ENCODE results near the gene SCAF1. TPM values are rescaled to one million over a fixed set of nuclear protein-coding genes. Genes with fewer than 3 reads are reported as not detected.
"Not testable (repeated sequence)": the region's sequence is repeated elsewhere in the genome, so short reads cannot be mapped to it uniquely, and the experiment has no call there.

The SCAF1 gene
- total RNA-seq, 1 donor, result 8.9 TPM

DNA sequence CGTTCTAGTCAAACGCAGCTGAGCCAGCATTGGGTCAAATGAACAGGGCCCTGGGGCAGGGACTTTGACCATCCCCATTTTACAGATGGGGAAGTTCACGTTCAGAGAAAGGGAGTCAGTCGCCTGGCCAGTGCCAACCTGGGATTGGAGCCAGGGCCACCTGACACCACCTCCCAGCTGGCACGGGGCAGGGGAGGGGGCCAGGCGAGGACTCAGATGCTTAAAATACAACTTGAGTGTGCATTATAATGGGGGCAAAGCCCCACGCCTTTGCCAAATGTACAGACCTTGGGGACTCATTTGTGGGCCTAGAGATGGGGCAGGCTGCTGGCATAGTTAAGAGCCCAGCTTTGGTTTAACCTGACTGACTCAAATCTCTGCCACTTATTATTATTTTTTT is 36.4 kb upstream of the SCAF1 start:
- Histone ChIP-seq H3K4me1 (ENCODE audit: insufficient read depth, low read length) (no peaks in the 10 kb centered on the region), H3K27me3 (ENCODE audit: insufficient read depth, low read length) (no peaks in the 10 kb centered on the region), H3K4me3 (ENCODE audit: low read length) (no peak overlapping the region), H3K9me3 (ENCODE audit: low read depth, low read length) (no peaks in the 10 kb centered on the region)

DNA sequence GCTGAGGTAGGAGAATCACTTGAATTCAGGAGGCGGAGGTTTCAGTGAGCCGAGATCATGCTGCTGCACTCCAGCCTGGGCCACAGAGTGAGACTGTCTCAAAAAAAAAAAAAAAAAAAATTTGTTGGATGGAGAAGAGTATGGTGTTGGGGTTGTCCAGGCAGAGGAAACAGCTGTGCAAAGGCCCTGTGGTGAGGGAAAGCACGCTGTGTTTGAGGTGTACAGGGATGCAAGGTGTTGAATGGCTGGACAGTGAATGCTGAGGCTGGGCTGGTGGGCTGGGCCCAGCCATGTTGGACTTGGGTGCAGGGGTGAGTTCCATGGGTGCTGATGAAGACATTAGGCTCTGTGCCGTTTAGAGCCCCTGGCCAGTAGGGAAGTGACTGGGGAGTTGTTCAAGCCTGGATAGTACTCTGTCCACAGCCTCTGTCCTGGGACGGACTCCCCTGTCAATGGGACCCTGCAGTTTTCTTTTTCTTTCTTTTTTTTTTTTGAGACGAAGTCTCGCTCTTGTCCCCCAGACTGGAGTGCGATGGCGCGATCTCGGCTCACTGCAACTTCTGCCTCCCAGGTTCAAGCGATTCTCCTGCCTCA is 32.4 kb upstream of the SCAF1 start:
- Histone ChIP-seq H3K4me3 (ENCODE audit: low read length) (no peak overlapping the region), H3K27me3 (ENCODE audit: insufficient read depth, low read length) (no peaks in the 10 kb centered on the region), H3K4me1 (ENCODE audit: insufficient read depth, low read length) (peaks cover 22% of the 10 kb centered on the region), H3K9me3 (ENCODE audit: low read depth, low read length) (no peaks in the 10 kb centered on the region)

DNA sequence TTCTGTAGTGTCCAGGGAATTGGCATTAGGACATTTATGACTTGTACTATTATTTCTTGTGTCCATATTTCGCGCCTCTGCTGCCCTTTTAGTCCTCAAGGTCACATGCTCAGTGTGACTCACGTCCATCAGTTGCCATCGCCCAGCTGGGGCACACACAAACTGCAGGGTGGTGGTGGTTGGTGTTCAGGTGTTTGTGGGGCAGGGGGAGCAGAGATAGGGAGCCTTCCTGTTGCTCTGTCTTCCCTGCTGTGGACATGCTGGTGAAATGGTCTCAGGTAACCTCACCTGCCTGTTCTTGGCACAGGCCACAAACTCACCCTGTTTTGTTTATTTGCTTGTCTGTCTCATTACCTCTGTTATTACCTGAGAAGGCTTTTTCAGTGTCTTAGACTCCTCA is 28.6 kb upstream of the SCAF1 start:
- Histone ChIP-seq H3K4me1 (ENCODE audit: insufficient read depth, low read length) (peaks cover 22% of the 10 kb centered on the region), H3K4me3 (ENCODE audit: low read length) (no peak overlapping the region), H3K9me3 (ENCODE audit: low read depth, low read length) (no peaks in the 10 kb centered on the region), H3K27me3 (ENCODE audit: insufficient read depth, low read length) (no peaks in the 10 kb centered on the region)

- H3K4me1 ChIP-seq (ENCODE audit: insufficient read depth, low read length), result peaks cover 22% of the 10 kb centered on the region
- no peaks in the 10 kb centered on the region for H3K27me3 ChIP-seq (ENCODE audit: insufficient read depth, low read length)
- H3K4me3 ChIP-seq (ENCODE audit: low read length), result no peak overlapping the region
- no peaks in the 10 kb centered on the region for H3K9me3 ChIP-seq (ENCODE audit: low read depth, low read length)
Observed at GRCh38 chr19:49614096-49614833, 27.7 kb upstream of the SCAF1 start.

GRCh38 chr19:49615861-49616260 is 26.1 kb upstream of the SCAF1 start:
- Histone ChIP-seq H3K27me3 (ENCODE audit: insufficient read depth, low read length) (no peaks in the 10 kb centered on the region), H3K4me1 (ENCODE audit: insufficient read depth, low read length) (peaks cover 22% of the 10 kb centered on the region), H3K9me3 (ENCODE audit: low read depth, low read length) (no peaks in the 10 kb centered on the region), H3K4me3 (ENCODE audit: low read length) (no peak overlapping the region)

DNA sequence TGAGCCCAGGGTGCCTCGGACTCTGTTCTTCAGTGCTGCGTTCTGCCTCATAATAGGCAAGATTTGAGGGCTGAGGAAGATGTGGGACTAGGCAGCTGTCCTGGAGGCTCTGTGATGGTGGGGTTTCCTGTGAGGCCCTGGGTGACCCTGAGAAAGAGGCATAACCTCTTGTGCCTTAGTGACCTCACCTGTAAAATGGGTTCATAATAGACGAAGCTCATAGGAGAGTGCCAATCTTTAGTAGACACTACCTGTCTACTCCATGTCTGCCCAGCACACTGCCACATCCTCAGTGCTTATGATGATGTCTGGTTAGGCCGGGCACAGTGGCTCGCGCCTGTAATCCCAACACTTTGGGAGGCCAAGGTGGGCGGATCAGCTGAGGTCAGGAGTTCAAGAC is 25.5 kb upstream of the SCAF1 start:
- Histone ChIP-seq H3K4me1 (ENCODE audit: insufficient read depth, low read length) (peaks cover 22% of the 10 kb centered on the region), H3K4me3 (ENCODE audit: low read length) (no peak overlapping the region), H3K9me3 (ENCODE audit: low read depth, low read length) (no peaks in the 10 kb centered on the region), H3K27me3 (ENCODE audit: insufficient read depth, low read length) (no peaks in the 10 kb centered on the region)

GRCh38 chr19:49616945-49617344 is 25.1 kb upstream of the SCAF1 start:
- Histone ChIP-seq H3K9me3 (ENCODE audit: low read depth, low read length) (no peaks in the 10 kb centered on the region), H3K27me3 (ENCODE audit: insufficient read depth, low read length) (no peaks in the 10 kb centered on the region), H3K4me3 (ENCODE audit: low read length) (no peak overlapping the region), H3K4me1 (ENCODE audit: insufficient read depth, low read length) (peaks cover 21% of the 10 kb centered on the region)

- not testable (repeated sequence) for H3K27me3 ChIP-seq (ENCODE audit: insufficient read depth, low read length); H3K9me3 ChIP-seq (ENCODE audit: low read depth, low read length); H3K4me3 ChIP-seq (ENCODE audit: low read length)
Observed at GRCh38 chr19:49617860-49618259, 24.1 kb upstream of the SCAF1 start.

GRCh38 chr19:49624967-49625910 is 16.8 kb upstream of the SCAF1 start:
- H3K4me3 ChIP-seq (ENCODE audit: low read length), result no peak overlapping the region
- no peaks in the 10 kb centered on the region for H3K27me3 ChIP-seq (ENCODE audit: insufficient read depth, low read length)
- no peaks in the 10 kb centered on the region for H3K4me1 ChIP-seq (ENCODE audit: insufficient read depth, low read length)
- H3K9me3 ChIP-seq (ENCODE audit: low read depth, low read length), result no peaks in the 10 kb centered on the region

More at GRCh38 chr19:49617860-49618259, 24.1 kb upstream of the SCAF1 start:
- H3K4me1 ChIP-seq (ENCODE audit: insufficient read depth, low read length), result peaks cover 12% of the 10 kb centered on the region

DNA sequence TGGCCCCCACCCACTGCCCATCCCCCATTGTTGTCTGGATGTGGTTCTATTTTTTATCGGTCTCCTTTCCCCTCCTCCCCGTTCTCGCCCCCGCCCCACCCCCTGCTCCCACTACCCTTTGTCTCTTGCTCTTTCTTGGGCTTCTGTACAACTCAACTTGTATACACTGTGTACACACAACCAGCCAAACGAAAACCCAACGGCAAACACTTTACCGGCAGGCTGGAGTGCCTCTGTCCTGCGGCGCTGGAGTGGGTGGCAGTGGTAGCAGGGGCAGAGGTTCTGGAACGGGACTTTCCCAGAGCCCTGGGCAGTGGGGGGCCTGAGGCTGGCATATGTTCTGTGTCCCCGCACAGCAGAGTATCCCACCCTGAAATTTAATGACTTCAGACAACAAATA is 15.8 kb upstream of the SCAF1 start:
- Histone ChIP-seq H3K27me3 (ENCODE audit: insufficient read depth, low read length) (no peaks in the 10 kb centered on the region), H3K9me3 (ENCODE audit: low read depth, low read length) (no peaks in the 10 kb centered on the region), H3K4me3 (ENCODE audit: low read length) (no peak overlapping the region), H3K4me1 (ENCODE audit: insufficient read depth, low read length) (no peaks in the 10 kb centered on the region)

GRCh38 chr19:49629659-49630058 is 12.3 kb upstream of the SCAF1 start:
- Histone ChIP-seq H3K4me3 (ENCODE audit: low read length) (no peak overlapping the region), H3K27me3 (ENCODE audit: insufficient read depth, low read length) (no peaks in the 10 kb centered on the region)

GRCh38 chr19:49631014-49631588 is 10.9 kb upstream of the SCAF1 start:
- no peaks in the 10 kb centered on the region for H3K4me1 ChIP-seq (ENCODE audit: insufficient read depth, low read length)
- no peaks in the 10 kb centered on the region for H3K9me3 ChIP-seq (ENCODE audit: low read depth, low read length)
- H3K27me3 ChIP-seq (ENCODE audit: insufficient read depth, low read length), result no peaks in the 10 kb centered on the region
- no peak overlapping the region for H3K4me3 ChIP-seq (ENCODE audit: low read length)

More at GRCh38 chr19:49629659-49630058, 12.3 kb upstream of the SCAF1 start:
- no peaks in the 10 kb centered on the region for H3K4me1 ChIP-seq (ENCODE audit: insufficient read depth, low read length)
- no peaks in the 10 kb centered on the region for H3K9me3 ChIP-seq (ENCODE audit: low read depth, low read length)

- no peaks in the 10 kb centered on the region for H3K4me1 ChIP-seq (ENCODE audit: insufficient read depth, low read length)
Observed at GRCh38 chr19:49631610-49632192, 10.3 kb upstream of the SCAF1 start.

GRCh38 chr19:49632576-49632975 is 9.4 kb upstream of the SCAF1 start:
- no peak overlapping the region for H3K4me3 ChIP-seq (ENCODE audit: low read length)
- H3K27me3 ChIP-seq (ENCODE audit: insufficient read depth, low read length), result no peaks in the 10 kb centered on the region
- H3K9me3 ChIP-seq (ENCODE audit: low read depth, low read length), result no peaks in the 10 kb centered on the region
- H3K4me1 ChIP-seq (ENCODE audit: insufficient read depth, low read length), result no peaks in the 10 kb centered on the region

More at GRCh38 chr19:49631610-49632192, 10.3 kb upstream of the SCAF1 start:
- Histone ChIP-seq H3K4me3 (ENCODE audit: low read length) (no peak overlapping the region), H3K27me3 (ENCODE audit: insufficient read depth, low read length) (no peaks in the 10 kb centered on the region), H3K9me3 (ENCODE audit: low read depth, low read length) (no peaks in the 10 kb centered on the region)

All from mononuclear cell (primary cell).